HG03442 (cell line): Measurements from ENCODE around the gene GGA2.
"Not testable (repeated sequence)": the region's sequence is repeated elsewhere in the genome, so short reads cannot be mapped to it uniquely, and the experiment has no call there.

Experiments
- ATAC-seq: cut with Tn5 transposase; IDR thresholded peaks from one replicate; pipeline ENCODE4 v1.9.1; 2021; ENCODE audit warnings: mild to moderate bottlenecking, moderate library complexity; ENCODE audit not compliant: unreplicated experiment

Gene GGA2

DNA sequence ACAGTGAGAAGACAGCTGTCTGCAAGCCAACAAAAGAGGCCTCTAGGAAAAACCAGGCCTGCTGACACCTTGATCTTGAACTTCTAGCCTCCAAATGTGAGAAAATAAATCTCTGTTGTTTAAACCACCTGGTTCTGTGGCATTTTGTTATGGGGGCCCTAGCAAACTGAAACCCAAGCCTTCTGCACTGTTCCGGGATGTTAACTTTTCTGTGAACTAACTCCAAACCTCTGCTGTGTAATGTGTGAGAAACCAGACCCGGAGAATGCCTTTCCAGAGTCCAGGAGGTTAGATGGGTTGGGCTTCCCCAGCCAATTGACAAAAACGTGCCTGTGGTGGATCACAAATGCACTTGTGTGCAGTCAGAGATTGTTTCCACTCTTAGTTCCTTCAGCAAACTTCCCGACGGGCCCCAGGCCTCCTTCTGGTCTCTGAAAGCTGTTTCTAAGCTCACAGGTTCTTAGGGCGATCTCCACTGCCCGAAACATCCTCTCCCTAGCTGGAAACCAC lies 13.6 kb upstream of the GGA2 start:
- no peak for ATAC-seq

- ATAC-seq: no peak
Measured at GRCh38 chr16:23523321-23523720, 13.0 kb upstream of the GGA2 start.

DNA sequence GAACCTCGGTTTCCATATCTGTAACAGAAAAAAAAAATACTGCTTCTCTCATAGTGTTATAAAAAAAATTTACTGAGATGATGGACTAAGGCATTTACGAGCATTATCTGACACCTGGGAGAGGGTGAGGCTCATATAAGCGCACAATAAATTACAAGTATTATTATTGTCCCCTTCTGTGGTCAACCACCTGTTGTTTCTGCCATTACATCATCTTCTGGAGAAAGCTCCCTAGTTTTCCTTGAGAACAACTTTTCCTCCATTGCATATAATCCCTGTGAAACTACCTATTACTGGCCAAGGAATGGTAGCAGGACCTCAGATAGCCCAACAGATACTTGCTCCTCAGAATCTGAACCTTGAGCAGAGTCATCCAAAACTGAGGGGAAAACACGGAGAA lies 11.7 kb upstream of the GGA2 start:
- ATAC-seq: no peak

DNA sequence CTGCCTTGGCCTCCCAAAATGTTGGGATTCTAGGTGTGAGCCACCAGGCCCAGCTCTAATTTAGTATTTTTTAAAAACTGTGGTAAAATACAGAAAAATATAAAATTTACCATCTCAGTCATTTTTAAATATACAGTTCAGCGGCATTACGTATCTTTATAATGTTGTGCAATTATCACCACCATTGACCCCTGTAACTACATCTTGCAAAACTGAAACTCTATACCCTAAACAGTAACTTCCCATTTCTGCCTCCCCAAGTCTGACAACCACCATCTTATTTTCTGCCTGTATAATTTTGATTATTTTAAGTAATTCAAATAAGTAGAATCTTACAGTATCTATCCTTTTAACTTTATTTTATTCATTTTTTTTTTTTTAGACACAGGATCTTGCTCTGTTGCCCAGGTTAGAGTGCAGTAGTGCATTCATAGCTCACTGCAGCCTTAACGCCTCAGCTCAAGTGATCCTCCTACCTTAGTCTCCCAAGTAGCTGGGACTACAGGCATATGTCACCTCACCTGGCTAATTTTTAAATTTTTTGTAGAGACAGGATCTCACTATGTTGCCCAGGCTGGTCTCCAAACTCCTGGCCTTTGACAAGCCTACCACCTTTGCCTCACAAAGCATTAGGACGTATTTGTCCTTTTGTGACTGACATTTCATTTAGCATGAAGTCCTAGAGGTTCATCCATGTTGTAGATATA lies 10.9 kb upstream of the GGA2 start:
- ATAC-seq: no peak

DNA sequence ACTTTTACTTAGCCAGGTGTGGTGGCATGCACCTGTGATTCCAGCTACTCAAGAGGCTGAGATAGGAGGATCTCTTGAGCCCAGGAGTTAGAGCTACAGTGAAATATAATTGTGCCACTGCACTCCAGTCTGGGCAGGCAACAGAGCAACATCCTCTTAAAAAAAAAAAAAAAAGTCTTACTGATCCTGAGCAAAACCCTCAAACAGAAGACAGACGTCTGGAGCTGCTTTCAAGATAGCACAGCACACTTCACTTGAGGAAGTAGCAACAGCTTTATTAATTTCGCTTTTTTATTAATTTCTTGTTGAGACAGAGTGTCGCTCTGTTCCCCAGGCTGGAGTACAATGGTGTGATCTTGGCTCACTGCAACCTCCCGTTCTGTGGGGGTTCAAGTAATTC lies 10.2 kb upstream of the GGA2 start:
- ATAC-seq: no peak

GRCh38 chr16:23519282-23519681 lies 9.0 kb upstream of the GGA2 start:
- ATAC-seq: no peak

DNA sequence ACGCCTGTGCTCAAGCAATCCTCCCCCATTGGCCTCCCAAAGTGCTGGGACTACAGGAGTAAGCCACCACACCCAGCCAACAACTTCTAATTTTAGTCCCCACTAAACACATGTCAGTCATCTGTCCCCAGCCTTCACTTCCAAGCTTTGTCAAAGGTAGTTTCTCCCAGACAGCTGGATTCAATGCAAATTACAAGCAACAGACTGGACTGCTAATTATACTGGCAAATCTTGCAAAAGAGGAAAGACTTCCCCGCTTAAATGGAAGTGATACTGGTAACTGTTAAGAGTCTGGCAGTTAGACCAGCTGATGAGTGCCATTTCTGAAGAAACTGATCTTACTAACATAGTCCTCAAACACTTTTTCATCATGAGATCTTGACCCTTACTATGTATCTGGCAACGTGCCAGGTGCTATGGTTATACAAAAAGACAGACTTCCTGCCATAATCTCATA lies 8.2 kb upstream of the GGA2 start:
- ATAC-seq: no peak

GRCh38 chr16:23516366-23517137 lies 6.3 kb upstream of the GGA2 start:
- ATAC-seq: no peak

DNA sequence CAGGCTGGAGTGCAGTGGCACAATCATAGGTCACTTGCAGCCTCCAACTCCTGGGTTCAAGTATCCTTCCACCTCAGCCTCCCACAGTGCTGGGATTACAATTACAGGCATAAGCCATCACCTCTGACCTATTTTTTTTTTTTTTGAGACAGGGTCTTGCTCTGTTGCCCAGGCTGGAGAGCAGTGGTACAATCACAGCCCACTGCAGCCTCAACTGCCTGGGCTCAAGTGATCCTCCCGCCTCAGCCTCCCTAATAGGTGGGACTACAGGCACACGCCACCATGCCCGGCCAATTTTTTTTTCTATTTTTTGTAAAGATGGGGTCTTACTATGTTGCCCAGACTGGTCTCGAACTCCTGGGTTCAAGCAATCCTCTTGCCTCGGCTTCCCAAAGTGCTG lies 5.6 kb upstream of the GGA2 start:
- no peak for ATAC-seq

DNA sequence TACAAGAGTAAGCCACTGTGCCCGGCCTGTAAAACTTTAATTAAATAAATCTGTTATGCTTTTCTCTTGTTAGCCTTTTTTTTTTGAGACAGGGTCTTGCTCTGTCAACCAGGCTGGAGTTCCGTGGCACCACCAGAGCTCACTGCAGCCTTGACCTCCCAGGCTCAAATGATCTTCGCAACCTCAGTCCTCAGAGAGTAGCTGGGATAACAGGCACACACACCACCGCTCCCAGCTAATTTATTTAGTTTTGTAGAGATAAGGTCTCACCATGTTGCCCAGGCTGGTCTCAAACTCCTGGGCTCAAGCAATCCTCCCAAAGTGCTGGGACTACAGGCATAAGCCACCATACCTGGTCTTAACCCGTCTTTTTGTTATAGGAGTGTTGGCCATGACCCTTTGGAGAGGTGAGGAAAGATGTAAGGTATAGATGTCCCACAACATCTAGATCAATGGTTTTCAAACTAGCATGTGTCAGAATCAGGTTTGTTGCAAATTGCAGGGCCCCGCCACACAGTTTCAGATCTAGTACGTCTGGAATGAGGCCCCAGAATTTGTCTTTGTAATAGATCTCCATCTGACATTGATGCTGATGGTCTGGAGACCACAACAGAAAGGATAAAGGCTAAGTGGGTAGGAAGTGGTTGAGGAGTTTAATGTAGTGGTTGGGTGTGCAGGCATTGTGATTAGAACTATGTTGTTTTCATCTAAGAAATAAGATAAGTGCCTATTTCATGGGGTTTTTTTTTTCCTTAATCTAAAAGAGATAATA lies 4.3 kb upstream of the GGA2 start:
- no peak for ATAC-seq

DNA sequence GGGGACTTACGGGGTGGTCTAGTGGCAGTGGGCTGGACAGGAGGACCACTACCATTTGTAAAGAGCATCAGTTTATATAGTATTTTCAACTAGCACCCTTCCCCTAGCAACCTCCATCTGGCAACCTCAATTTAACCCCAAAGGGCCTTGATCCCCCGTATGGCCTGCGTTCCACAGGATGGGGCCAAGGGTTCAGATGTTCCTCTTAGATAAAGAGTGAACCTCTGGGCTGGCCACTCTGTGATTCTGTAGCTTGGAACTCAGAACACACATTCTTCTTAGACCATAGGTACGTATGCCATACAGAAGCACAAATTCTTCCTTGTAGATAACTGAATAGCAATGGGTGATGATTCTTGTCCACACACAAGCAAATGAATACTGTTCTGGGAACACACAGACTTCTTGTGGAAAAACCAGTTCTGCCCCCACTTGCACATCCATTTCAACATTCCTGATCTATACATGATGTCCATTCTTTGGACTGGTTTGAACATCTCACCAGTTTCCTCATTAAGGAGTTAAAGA lies 1.9 kb upstream of the GGA2 start:
- ATAC-seq: no peak

DNA sequence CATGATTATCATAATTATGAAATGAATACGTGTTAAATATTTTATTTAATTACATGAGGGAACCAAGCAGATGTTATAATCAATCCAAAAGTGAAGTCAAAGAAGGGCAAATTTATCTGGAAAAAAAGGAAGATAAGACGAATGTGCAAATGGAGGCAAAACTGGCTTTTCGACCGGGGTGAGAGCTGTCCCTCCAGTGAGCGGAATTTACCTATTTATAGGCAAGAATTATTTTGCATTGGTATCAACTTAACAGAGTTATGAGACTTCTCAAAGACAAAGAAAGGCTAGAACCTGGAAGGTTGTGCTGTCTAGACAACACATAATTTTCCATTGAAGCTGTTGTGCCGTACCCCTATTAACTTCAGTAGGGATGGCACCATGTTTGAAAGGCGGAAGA lies 1.4 kb upstream of the GGA2 start:
- ATAC-seq: no peak

- not testable (repeated sequence) for ATAC-seq
Measured at GRCh38 chr16:23510915-23511270, 599 bp upstream of the GGA2 start.

GRCh38 chr16:23509782-23510163 lies 521 bp downstream of the GGA2 start:
- ATAC-seq: peak; percentile 8

DNA sequence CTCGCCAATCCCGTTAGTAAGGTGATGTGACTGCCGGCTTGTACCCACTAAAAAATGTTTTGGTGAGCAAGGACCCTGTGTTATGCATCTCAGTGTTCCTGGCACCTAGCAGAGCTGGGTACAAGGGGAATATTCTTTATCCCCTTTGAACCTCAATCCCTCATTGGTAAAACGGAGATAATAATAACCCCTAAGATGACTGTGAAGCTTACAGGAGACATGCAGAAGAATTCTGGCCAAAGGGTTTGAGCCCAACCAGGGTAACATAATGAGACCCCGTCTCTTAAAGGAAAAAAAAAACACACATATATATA lies 896 bp downstream of the GGA2 start:
- ATAC-seq: no peak

DNA sequence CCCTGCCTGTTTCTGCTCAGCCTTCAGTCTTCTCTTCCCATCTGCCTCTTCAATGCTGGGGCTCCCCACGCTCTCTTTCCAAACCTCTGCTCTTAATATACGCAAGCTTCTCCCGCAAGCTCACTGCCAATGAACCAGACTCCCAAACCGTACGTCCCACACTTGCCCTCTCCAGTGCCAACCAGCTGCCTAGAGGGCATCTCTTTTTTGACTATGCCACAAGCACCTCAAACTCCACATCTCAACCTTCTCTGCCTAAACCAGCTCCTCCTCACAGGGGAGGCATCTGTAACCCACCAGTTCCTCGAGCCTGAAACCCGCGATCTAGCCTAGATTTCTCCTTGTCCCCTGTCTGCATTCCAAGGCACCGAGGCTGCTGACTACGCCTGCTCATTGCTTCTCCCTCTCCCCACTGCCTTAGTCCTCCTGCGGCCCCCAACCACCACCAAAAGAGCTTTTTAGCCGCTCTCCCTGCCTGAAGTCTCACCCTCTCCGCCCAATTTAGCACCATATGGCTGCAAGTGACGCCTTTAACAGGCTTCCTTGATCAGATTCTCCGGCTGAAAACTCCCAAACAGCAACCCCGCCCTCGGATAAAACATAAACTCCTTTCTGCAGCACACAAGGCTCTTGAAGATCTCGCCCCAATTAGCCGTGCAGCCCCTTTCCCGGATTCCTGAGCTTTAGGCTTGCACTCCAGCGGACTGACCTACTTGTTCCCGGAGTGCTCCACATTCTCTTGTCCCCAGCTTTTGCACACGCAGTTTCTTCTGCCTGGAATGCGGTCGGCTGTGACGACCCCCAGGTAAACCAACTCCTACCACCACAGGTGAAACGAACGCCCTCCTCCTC lies 1.5 kb downstream of the GGA2 start:
- ATAC-seq: no peak

- no peak for ATAC-seq
Measured at GRCh38 chr16:23506606-23506994, 3.7 kb downstream of the GGA2 start.

GRCh38 chr16:23505671-23506605 lies 4.4 kb downstream of the GGA2 start:
- ATAC-seq: no peak

DNA sequence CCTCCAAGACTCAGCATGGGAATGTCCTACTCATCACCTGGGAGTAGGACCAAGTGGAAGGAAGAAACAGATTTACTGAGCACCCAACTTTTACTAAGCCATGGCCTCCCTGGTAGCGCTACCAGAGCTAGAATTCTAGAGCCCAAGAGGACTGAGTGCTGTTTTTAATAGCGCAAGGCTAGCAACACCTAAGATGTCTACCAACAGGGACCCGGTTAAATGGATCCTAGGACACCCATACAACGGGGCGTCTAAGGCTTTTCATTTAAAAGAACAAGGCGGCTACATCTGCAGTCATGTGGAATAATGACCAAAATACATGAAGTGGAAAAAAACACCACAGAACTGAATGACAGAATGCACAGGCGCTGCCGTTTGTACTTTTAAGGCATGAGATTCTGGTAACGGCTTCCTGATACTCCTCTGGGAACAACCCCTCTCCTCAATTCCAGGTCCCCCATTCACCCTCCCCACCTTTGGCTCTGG lies 5.1 kb downstream of the GGA2 start:
- ATAC-seq: no peak
